GM23338 (cell line): Measurements from ENCODE around the gene TAOK1. TPM values are rescaled to one million over a fixed set of nuclear protein-coding genes. Genes with fewer than 3 reads are reported as not detected.
A peak's percentile ranks its signal among the peaks of the same experiment; 100 is the strongest.

Experiments used
- ATAC-seq: fragments of 200-7000 bp; cut with Tn5 transposase; 3 replicates; pipeline ENCODE4 v1.9.1; 2020
- DNase-seq: peaks from one replicate; pipeline ENCODE4 v3.0.0-alpha.2; 2015; ENCODE audit warnings: low spot score
- H2AFZ ChIP-seq: fragments of 200-600 bp; sonication (generic); 2 replicates; pipeline ENCODE4 v1.8.0; 2016; ENCODE audit warnings: antibody characterized with exemption, mild to moderate bottlenecking, moderate library complexity
- H3F3A ChIP-seq: fragments of 200-600 bp; sonication (generic); replicated peaks from 2 replicates; pipeline ENCODE4 v1.8.0; 2017; ENCODE audit warnings: antibody characterized with exemption, mixed run types, low read depth
- H3K27ac ChIP-seq: fragments of 200-600 bp; sonication (generic); 2 replicates; pipeline ENCODE4 v1.6.1; 2016; ENCODE audit warnings: low read depth
- H3K27me3 ChIP-seq: fragments of 200-600 bp; sonication (generic); 2 replicates; pipeline ENCODE4 v1.8.0; 2016; ENCODE audit warnings: mild to moderate bottlenecking, mixed run types, moderate library complexity; ENCODE audit not compliant: insufficient read depth
- H3K36me3 ChIP-seq: fragments of 200-600 bp; sonication (generic); 2 replicates; pipeline ENCODE4 v1.8.0; 2016; ENCODE audit warnings: mild to moderate bottlenecking; ENCODE audit not compliant: insufficient read depth
- H3K4me1 ChIP-seq: fragments of 200-600 bp; sonication (generic); 2 replicates; pipeline ENCODE4 v1.8.0; 2016; ENCODE audit warnings: mild to moderate bottlenecking, moderate library complexity; ENCODE audit not compliant: insufficient read depth
- H3K4me2 ChIP-seq: fragments of 200-600 bp; sonication (generic); 2 replicates; pipeline ENCODE4 v1.7.1; 2017; ENCODE audit warnings: mixed run types
- H3K4me3 ChIP-seq: fragments of 200-600 bp; sonication (generic); 2 replicates; pipeline ENCODE4 v1.6.1; 2016; ENCODE audit warnings: mixed run types
- H3K79me2 ChIP-seq: fragments of 200-600 bp; sonication (generic); replicated peaks from 2 replicates; pipeline ENCODE4 v1.8.0; 2017; ENCODE audit warnings: mild to moderate bottlenecking; ENCODE audit not compliant: insufficient read depth
- H3K9me2 ChIP-seq: fragments of 200-600 bp; sonication (generic); 2 replicates; pipeline ENCODE4 v1.8.0; 2017; ENCODE audit not compliant: insufficient read depth
- H4K20me1 ChIP-seq: fragments of 200-600 bp; sonication (generic); replicated peaks from 2 replicates; pipeline ENCODE4 v1.8.0; 2017; ENCODE audit warnings: mild to moderate bottlenecking; ENCODE audit not compliant: insufficient read depth
- H3K27ac Mint-ChIP-seq: 2 replicates; pipeline ENCODE4 v1.8.0; 2020; ENCODE audit warnings: inconsistent platforms, mild to moderate bottlenecking, moderate library complexity, mixed read lengths
- H3K27me3 Mint-ChIP-seq: 3 replicates; pipeline ENCODE4 v1.8.0; 2022; ENCODE audit warnings: low read depth, mild to moderate bottlenecking, moderate library complexity, mixed read lengths, inconsistent platforms; ENCODE audit not compliant: insufficient read depth, poor library complexity
- H3K36me3 Mint-ChIP-seq: 3 replicates; pipeline ENCODE4 v1.8.0; 2021; ENCODE audit warnings: low read depth, mild to moderate bottlenecking, inconsistent platforms, moderate library complexity, mixed read lengths
- H3K4me1 Mint-ChIP-seq: 3 replicates; pipeline ENCODE4 v1.8.0; 2020; ENCODE audit warnings: mild to moderate bottlenecking, inconsistent platforms, mixed read lengths
- H3K4me3 Mint-ChIP-seq: 3 replicates; pipeline ENCODE4 v1.8.0; 2021; ENCODE audit warnings: moderate library complexity, mild to moderate bottlenecking, inconsistent platforms, mixed read lengths
- H3K9me3 Mint-ChIP-seq: 3 replicates; pipeline ENCODE4 v1.8.0; 2020; ENCODE audit warnings: moderate library complexity, mild to moderate bottlenecking, inconsistent platforms, mixed read lengths
- EZH2phosphoT487 ChIP-seq: fragments of 200-600 bp; sonication (generic); IDR thresholded peaks from one replicate; pipeline ENCODE4 v1.8.1; 2018; ENCODE audit warnings: antibody characterized with exemption; ENCODE audit not compliant: unreplicated experiment
- JUNB ChIP-seq: IDR thresholded peaks from one replicate; pipeline ENCODE4 v1.6.1; 2016; ENCODE audit warnings: antibody characterized with exemption; ENCODE audit not compliant: unreplicated experiment
- POLR2AphosphoS5 ChIP-seq: IDR thresholded peaks from 2 replicates; pipeline ENCODE4 v1.6.1; 2016; ENCODE audit warnings: antibody characterized with exemption, low read depth
- ZNF114 ChIP-seq: fragments of 250-450 bp; sonication (Bioruptor Pico); IDR thresholded peaks from 2 replicates; pipeline ENCODE4 v1.5.0; 2020; ENCODE audit warnings: mild to moderate bottlenecking, moderate library complexity
- ZNF331 ChIP-seq: fragments of 250-450 bp; sonication (Bioruptor Pico); IDR thresholded peaks from 2 replicates; pipeline ENCODE4 v1.5.0; 2020; ENCODE audit warnings: low read depth, mild to moderate bottlenecking, moderate library complexity
- polyA plus RNA-seq: library from polyadenylated mRNA; unstranded; fragments of >200 nt; fragmentation: Nextera tagmentation; extraction: Ambion mirVana; gene quantifications from 2 replicates; pipeline ENCODE4 v1.2.1, GENCODE V29; 2016
- total RNA-seq: library from RNA; depleted of rRNA; stranded (reverse); fragments of >200 nt; shearing (Covaris generic); gene quantifications from 2 replicates; pipeline ENCODE4 v1.2.3, GENCODE V29; 2014
- TF ChIP-seq, protein P1 (sequence below), 2 experiments: fragments of 200-600 bp in 1 of 2; sonication (generic) in 1 of 2; conservative IDR thresholded peaks; 2 replicates each; pipeline versions ENCODE4 v1.5.1 to v1.6.1; 2016 to 2017; ENCODE audit warnings: antibody characterized with exemption in 2 of 2, low read depth in 2 of 2, mild to moderate bottlenecking in 2 of 2, moderate library complexity in 1 of 2
- TF ChIP-seq, protein P2 (sequence below): IDR thresholded peaks from 2 replicates; pipeline ENCODE4 v1.6.1; 2016; ENCODE audit warnings: antibody characterized with exemption
- TF ChIP-seq, protein P3 (sequence below): IDR thresholded peaks from one replicate; pipeline ENCODE4 v1.6.1; 2018; ENCODE audit warnings: antibody characterized with exemption; ENCODE audit not compliant: unreplicated experiment

Gene TAOK1
- total and polyA plus RNA-seq, 2 experiments from 2014 or later = 19.4 to 69.8 TPM

DNA sequence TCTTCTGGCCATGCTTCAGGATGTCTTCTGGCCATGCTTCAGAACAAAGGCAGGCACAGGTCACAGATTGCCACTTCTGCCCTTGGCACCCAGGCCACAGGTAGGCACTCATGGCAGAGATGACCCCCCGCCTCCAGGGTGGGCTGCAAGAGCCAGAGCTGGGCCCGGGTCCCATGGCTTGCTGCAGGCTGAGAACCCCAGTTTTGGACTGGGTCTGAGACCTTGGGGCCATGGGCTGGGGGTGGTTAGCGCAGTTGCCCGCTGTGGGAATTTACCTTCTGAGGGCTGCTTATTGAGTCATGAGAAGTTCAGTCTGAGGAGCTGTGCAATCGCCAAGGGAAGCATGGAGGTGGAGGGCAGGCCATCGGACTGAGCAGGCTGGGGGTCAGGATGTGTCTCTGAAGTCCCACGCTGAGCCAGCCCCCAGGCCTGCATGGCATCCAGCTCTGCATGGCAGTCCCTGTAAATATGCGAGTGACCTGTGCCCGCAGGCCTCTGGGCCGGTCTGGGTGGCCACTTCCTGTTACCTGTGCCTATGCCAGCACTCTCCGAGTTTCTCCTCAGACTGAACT is 204.4 kb downstream of the TAOK1 start:
- TF ChIP-seq, protein P1, sequence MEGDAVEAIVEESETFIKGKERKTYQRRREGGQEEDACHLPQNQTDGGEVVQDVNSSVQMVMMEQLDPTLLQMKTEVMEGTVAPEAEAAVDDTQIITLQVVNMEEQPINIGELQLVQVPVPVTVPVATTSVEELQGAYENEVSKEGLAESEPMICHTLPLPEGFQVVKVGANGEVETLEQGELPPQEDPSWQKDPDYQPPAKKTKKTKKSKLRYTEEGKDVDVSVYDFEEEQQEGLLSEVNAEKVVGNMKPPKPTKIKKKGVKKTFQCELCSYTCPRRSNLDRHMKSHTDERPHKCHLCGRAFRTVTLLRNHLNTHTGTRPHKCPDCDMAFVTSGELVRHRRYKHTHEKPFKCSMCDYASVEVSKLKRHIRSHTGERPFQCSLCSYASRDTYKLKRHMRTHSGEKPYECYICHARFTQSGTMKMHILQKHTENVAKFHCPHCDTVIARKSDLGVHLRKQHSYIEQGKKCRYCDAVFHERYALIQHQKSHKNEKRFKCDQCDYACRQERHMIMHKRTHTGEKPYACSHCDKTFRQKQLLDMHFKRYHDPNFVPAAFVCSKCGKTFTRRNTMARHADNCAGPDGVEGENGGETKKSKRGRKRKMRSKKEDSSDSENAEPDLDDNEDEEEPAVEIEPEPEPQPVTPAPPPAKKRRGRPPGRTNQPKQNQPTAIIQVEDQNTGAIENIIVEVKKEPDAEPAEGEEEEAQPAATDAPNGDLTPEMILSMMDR (conservative IDR thresholded peaks at IDR 0.05; ENCODE audit: low read depth in 2 of 2) = 0 out of 4 replicates have a peak, but pooled peaks of 1 of the 2 experiments have one; percentile 1
- TF ChIP-seq, protein P2, sequence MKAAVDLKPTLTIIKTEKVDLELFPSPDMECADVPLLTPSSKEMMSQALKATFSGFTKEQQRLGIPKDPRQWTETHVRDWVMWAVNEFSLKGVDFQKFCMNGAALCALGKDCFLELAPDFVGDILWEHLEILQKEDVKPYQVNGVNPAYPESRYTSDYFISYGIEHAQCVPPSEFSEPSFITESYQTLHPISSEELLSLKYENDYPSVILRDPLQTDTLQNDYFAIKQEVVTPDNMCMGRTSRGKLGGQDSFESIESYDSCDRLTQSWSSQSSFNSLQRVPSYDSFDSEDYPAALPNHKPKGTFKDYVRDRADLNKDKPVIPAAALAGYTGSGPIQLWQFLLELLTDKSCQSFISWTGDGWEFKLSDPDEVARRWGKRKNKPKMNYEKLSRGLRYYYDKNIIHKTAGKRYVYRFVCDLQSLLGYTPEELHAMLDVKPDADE = no peak
- peak overlapping the region; percentile 77 for H3K4me3 Mint-ChIP-seq
- Histone ChIP-seq H3K27ac (no peak overlapping the region), H4K20me1 (peaks cover 8% of the 10 kb centered on the region; the same call in 1 of the 2 replicates), H3K4me2 (peak overlapping the region; percentile 90), H2AFZ (no peak overlapping the region), H3K4me3 (peak overlapping the region; percentile 86), H3K79me2 (peaks cover 15% of the 10 kb centered on the region), H3F3A (peaks cover 20% of the 10 kb centered on the region), H3K27me3 (peaks cover 12% of the 10 kb centered on the region), H3K4me1 (peaks cover 55% of the 10 kb centered on the region), H3K36me3 (no peaks in the 10 kb centered on the region), H3K9me2 (no peaks in the 10 kb centered on the region)
- H3K36me3 Mint-ChIP-seq = no peaks in the 10 kb centered on the region
- ATAC-seq = no peak
- H3K4me1 Mint-ChIP-seq = peaks cover 54% of the 10 kb centered on the region
- H3K27me3 Mint-ChIP-seq = peaks cover 31% of the 10 kb centered on the region
- no peak overlapping the region for H3K27ac Mint-ChIP-seq
- no peak for DNase-seq
- H3K9me3 Mint-ChIP-seq = no peaks in the 10 kb centered on the region

DNA sequence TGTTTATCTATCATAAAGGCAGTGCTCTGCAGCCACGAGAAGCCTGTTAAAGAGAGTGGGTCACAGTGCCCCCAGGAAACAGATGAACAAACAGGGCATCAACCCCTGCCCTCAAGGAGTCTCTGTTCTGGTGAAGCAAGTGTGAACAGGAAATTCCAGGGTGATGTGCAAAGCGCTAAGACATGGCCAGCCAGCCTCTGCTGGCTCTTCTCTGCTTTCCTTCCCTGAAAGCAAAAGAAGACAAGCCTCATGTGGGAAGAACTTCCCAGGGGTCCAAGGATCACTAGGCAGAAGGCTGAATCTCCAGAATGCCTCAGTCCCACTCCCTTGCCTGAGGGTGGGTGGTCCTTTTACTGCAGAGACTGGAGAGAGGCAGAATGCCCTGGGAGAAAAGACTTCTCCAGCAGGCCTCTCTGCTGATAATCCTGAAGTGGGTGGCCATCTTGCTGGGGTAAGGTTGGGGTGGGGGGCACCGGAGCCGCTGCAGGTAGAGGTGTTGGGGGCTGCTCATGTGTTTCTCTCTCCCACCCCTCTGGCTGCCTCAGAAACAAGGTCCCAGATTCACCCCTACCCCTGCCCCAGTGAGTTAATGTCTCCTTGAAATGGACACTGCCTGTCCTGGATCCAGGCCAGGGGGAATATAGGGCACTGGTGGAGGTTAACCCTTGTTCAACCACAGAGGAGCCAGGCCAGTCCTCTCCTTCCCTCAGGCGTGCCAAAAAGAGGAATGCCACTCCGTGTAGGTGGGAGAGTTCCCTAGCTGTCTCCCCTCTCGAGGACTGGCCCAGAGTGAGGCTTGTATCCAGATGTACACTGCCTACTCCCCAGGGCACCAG is 205.2 kb downstream of the TAOK1 start:
- ATAC-seq = no peak
- Histone ChIP-seq H3K36me3 (no peaks in the 10 kb centered on the region), H3F3A (peaks cover 20% of the 10 kb centered on the region), H3K79me2 (peaks cover 22% of the 10 kb centered on the region), H3K27me3 (peaks cover 5% of the 10 kb centered on the region), H3K9me2 (no peaks in the 10 kb centered on the region), H3K4me1 (peaks cover 51% of the 10 kb centered on the region), H4K20me1 (peaks cover 8% of the 10 kb centered on the region; the same call in 1 of the 2 replicates), H3K4me3 (no peak overlapping the region), H3K4me2 (peak overlapping the region; percentile 90; the same call in 1 of the 2 replicates), H2AFZ (no peak overlapping the region), H3K27ac (no peak overlapping the region)
- no peak for DNase-seq
- Mint-ChIP-seq H3K27me3 (peaks cover 31% of the 10 kb centered on the region), H3K36me3 (no peaks in the 10 kb centered on the region), H3K9me3 (no peaks in the 10 kb centered on the region), H3K4me3 (peak overlapping the region; percentile 77; the same call in 2 of the 3 replicates), H3K27ac (no peak overlapping the region), H3K4me1 (peaks cover 49% of the 10 kb centered on the region)
- TF ChIP-seq, protein P3, sequence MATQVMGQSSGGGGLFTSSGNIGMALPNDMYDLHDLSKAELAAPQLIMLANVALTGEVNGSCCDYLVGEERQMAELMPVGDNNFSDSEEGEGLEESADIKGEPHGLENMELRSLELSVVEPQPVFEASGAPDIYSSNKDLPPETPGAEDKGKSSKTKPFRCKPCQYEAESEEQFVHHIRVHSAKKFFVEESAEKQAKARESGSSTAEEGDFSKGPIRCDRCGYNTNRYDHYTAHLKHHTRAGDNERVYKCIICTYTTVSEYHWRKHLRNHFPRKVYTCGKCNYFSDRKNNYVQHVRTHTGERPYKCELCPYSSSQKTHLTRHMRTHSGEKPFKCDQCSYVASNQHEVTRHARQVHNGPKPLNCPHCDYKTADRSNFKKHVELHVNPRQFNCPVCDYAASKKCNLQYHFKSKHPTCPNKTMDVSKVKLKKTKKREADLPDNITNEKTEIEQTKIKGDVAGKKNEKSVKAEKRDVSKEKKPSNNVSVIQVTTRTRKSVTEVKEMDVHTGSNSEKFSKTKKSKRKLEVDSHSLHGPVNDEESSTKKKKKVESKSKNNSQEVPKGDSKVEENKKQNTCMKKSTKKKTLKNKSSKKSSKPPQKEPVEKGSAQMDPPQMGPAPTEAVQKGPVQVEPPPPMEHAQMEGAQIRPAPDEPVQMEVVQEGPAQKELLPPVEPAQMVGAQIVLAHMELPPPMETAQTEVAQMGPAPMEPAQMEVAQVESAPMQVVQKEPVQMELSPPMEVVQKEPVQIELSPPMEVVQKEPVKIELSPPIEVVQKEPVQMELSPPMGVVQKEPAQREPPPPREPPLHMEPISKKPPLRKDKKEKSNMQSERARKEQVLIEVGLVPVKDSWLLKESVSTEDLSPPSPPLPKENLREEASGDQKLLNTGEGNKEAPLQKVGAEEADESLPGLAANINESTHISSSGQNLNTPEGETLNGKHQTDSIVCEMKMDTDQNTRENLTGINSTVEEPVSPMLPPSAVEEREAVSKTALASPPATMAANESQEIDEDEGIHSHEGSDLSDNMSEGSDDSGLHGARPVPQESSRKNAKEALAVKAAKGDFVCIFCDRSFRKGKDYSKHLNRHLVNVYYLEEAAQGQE = no peak
- TF ChIP-seq ZNF114 = no peak
- TF ChIP-seq JUNB = no peak
- TF ChIP-seq EZH2phosphoT487 = no peak
- TF ChIP-seq POLR2AphosphoS5 = no peak
- TF ChIP-seq, protein P2 = no peak
- no peak for TF ChIP-seq ZNF331
